MM.1S (cell line): Measurements from ENCODE around the gene BTBD19.
"Not testable (repeated sequence)": the region's sequence is repeated elsewhere in the genome, so short reads cannot be mapped to it uniquely, and the experiment has no call there.

Experiments
- DNase-seq: peaks from one replicate; pipeline ENCODE4 v3.0.0-alpha.2; 2015
- H2AFZ ChIP-seq: fragments of 300-600 bp; sonication (generic); 2 replicates; pipeline ENCODE4 v1.6.0; 2016; ENCODE audit warnings: antibody characterized with exemption, low read length
- H3F3A ChIP-seq: fragments of 300-600 bp; sonication (generic); 2 replicates; pipeline ENCODE4 v1.6.1; 2016; ENCODE audit warnings: mild to moderate bottlenecking, antibody characterized with exemption, low read length, moderate library complexity, mixed read lengths; ENCODE audit not compliant: insufficient read depth
- H3K27ac ChIP-seq: fragments of 300-600 bp; sonication (generic); 2 replicates; pipeline ENCODE4 v1.5.1; 2016; ENCODE audit warnings: mild to moderate bottlenecking, low read length
- H3K27me3 ChIP-seq: fragments of 300-600 bp; sonication (generic); replicated peaks from 2 replicates; pipeline ENCODE4 v1.6.0; 2016; ENCODE audit warnings: low read length; ENCODE audit not compliant: insufficient read depth
- H3K36me3 ChIP-seq: fragments of 300-600 bp; sonication (generic); replicated peaks from 2 replicates; pipeline ENCODE4 v1.6.1; 2016; ENCODE audit warnings: mild to moderate bottlenecking, low read length, mixed read lengths; ENCODE audit not compliant: insufficient read depth
- H3K4me1 ChIP-seq: fragments of 300-600 bp; sonication (generic); 2 replicates; pipeline ENCODE4 v1.6.1; 2016; ENCODE audit warnings: low read length, mixed read lengths
- H3K4me2 ChIP-seq: fragments of 300-600 bp; sonication (generic); 2 replicates; pipeline ENCODE4 v1.6.0; 2016; ENCODE audit warnings: low read depth, low read length
- H3K4me3 ChIP-seq: fragments of 300-600 bp; sonication (generic); 2 replicates; pipeline ENCODE4 v1.5.1; 2016; ENCODE audit warnings: low read length, mixed read lengths
- H3K79me2 ChIP-seq: fragments of 300-600 bp; sonication (generic); 2 replicates; pipeline ENCODE4 v1.6.1; 2016; ENCODE audit warnings: mixed run types, low read length, mixed read lengths
- H3K9ac ChIP-seq: fragments of 300-600 bp; sonication (generic); 2 replicates; pipeline ENCODE4 v1.6.1; 2016; ENCODE audit warnings: low read length, mixed read lengths
- H3K9me2 ChIP-seq: fragments of 300-600 bp; sonication (generic); replicated peaks from 2 replicates; pipeline ENCODE4 v1.6.1; 2016; ENCODE audit warnings: mild to moderate bottlenecking, low read length, mixed read lengths; ENCODE audit not compliant: insufficient read depth
- H3K9me3 ChIP-seq: fragments of 300-600 bp; sonication (generic); replicated peaks from 2 replicates; pipeline ENCODE4 v1.6.1; 2016; ENCODE audit warnings: mild to moderate bottlenecking, low read length, mixed read lengths; ENCODE audit not compliant: insufficient read depth
- H4K20me1 ChIP-seq: fragments of 300-600 bp; sonication (generic); 2 replicates; pipeline ENCODE4 v1.6.1; 2016; ENCODE audit warnings: mild to moderate bottlenecking, low read length, moderate library complexity, mixed read lengths; ENCODE audit not compliant: insufficient read depth
- EZH2 ChIP-seq: fragments of 300-600 bp; sonication (generic); optimal IDR thresholded peaks from 2 replicates; pipeline ENCODE3; 2017; ENCODE audit warnings: low read depth, mild to moderate bottlenecking, antibody characterized with exemption, low read length, mixed read lengths
- EZH2phosphoT487 ChIP-seq: fragments of 300-600 bp; sonication (generic); IDR thresholded peaks from 2 replicates; pipeline ENCODE4 v1.6.1; 2018; ENCODE audit warnings: antibody characterized with exemption, low read length
- TF ChIP-seq, protein P1 (sequence below): fragments of 300-600 bp; sonication (generic); IDR thresholded peaks from 2 replicates; pipeline ENCODE4 v1.5.1; 2016; ENCODE audit warnings: antibody characterized with exemption, low read length, mixed read lengths

BTBD19 gene

DNA sequence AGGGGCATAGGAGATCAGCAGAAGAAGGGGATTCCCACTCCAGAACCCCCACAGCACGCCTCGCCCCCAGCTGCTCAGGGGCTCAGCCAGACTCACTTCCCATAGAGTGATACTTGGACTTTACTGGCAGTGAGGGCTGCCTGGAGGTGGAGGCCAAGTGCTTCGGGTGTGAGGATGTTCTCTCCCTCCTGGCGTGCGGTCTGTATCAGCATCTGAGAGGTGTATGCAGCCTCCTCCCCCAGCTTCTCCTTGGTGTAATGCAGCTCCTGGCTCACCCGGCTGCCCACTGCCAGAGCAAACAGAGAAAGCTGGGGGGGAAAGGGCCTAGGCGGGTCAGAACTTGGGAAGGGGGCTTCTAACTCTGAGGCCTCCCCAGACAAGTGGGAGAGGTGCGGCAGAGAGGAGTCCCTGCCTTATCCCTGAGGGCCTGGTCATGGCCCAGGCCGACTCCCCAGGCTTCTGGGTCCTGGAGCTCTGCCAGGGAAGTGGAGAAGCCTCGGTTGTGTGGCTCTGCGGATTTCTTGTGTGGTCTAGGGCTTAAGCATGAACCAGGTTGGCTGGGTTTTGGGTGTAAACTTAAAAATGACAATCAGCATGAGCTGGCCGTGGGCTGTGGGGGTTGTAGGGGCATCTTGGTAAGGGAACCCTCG, 23.9 kb downstream of the BTBD19 start:
- no peaks in the 10 kb centered on the region for H4K20me1 ChIP-seq
- no peak overlapping the region for H3K4me3 ChIP-seq
- no peak for TF ChIP-seq EZH2
- TF ChIP-seq, protein P1, sequence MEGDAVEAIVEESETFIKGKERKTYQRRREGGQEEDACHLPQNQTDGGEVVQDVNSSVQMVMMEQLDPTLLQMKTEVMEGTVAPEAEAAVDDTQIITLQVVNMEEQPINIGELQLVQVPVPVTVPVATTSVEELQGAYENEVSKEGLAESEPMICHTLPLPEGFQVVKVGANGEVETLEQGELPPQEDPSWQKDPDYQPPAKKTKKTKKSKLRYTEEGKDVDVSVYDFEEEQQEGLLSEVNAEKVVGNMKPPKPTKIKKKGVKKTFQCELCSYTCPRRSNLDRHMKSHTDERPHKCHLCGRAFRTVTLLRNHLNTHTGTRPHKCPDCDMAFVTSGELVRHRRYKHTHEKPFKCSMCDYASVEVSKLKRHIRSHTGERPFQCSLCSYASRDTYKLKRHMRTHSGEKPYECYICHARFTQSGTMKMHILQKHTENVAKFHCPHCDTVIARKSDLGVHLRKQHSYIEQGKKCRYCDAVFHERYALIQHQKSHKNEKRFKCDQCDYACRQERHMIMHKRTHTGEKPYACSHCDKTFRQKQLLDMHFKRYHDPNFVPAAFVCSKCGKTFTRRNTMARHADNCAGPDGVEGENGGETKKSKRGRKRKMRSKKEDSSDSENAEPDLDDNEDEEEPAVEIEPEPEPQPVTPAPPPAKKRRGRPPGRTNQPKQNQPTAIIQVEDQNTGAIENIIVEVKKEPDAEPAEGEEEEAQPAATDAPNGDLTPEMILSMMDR, result no peak
- TF ChIP-seq EZH2phosphoT487, result no peak
- H3K27me3 ChIP-seq, result no peaks in the 10 kb centered on the region
- DNase-seq, result no peak
- no peak overlapping the region for H3K27ac ChIP-seq
- no peaks in the 10 kb centered on the region for H3K9me3 ChIP-seq
- H3K4me2 ChIP-seq, result no peak overlapping the region
- no peaks in the 10 kb centered on the region for H3F3A ChIP-seq
- no peaks in the 10 kb centered on the region for H3K9me2 ChIP-seq
- no peak overlapping the region for H2AFZ ChIP-seq
- H3K4me1 ChIP-seq, result no peaks in the 10 kb centered on the region
- no peaks in the 10 kb centered on the region for H3K36me3 ChIP-seq
- H3K9ac ChIP-seq, result no peak overlapping the region
- H3K79me2 ChIP-seq, result no peaks in the 10 kb centered on the region

DNA sequence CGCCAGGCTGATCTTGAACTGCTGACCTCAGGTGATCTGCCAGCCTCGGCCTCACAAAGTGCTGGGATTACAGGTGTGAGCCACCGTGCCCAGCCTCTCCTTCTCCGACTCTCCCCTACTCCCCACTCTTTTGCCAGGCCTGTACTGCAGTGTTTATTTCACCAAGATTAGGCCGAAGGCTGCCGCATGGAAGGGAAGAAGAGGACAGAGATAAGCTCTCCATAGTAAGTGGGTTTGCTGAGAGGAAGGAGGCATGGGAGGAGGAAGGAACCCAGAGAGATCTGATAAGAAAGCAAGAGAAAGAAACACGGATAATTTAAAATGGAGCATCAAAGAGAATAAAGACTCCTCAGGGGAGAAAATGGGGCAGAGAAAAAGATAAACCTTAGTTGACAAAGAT, 26.0 kb downstream of the BTBD19 start:
- no peaks in the 10 kb centered on the region for H3K4me1 ChIP-seq
- H3K27me3 ChIP-seq, result no peaks in the 10 kb centered on the region
- no peaks in the 10 kb centered on the region for H3K9me3 ChIP-seq
- H3K79me2 ChIP-seq, result no peaks in the 10 kb centered on the region
- H3K4me3 ChIP-seq, result no peak overlapping the region
- H3K9ac ChIP-seq, result no peak overlapping the region
- H2AFZ ChIP-seq, result no peak overlapping the region
- H3F3A ChIP-seq, result no peaks in the 10 kb centered on the region
- no peaks in the 10 kb centered on the region for H4K20me1 ChIP-seq
- H3K9me2 ChIP-seq, result no peaks in the 10 kb centered on the region
- H3K27ac ChIP-seq, result no peak overlapping the region
- H3K36me3 ChIP-seq, result no peaks in the 10 kb centered on the region
- no peak overlapping the region for H3K4me2 ChIP-seq
- TF ChIP-seq EZH2phosphoT487, result no peak
- TF ChIP-seq, protein P1, result no peak
- no peak for TF ChIP-seq EZH2
- DNase-seq, result no peak

DNA sequence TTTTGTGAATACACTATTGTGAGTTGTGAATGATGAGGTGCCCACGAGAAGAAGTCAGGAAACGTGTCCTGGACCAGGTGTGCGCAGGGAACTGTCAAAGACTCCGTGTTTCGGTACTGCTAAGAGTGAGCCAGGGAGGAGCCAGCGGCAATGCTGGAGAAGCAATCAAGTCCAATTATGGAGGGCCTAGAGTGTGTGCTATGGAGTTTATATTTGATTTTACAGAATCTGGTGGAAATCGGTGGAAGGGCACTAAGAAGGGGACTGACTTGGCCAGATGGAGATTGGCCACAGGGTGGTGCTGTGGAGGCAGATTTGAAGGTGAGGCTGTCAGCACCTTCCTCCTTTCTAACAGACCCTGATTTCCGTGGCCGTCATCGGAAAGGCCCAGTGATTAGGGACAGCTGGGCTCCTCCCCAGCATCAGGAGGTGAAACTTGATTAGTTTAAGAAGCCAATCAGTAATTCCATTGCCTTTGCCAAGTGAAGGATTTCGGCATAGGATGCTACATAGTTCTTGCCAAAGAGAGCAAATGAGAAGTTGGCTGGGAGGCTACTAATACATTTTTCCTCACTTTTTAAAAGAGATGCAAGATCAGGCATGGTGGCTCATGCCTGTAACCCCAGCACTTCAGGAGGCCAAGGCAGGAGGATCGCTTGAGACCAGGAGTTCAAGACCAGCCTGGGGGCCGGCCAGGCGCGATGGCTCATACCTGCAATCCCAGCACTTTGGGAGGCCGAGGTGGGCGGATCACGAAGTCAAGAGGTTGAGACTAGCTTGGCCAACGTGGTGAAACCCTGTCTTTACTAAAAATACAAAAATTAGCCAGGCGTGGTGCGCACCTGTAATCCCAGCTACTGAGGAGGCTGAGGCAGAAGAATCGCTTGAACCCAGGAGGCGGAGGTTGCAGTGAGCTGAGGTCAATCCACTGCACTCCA, 27.7 kb downstream of the BTBD19 start:
- Histone ChIP-seq H2AFZ (peak overlapping the region; percentile 78), H4K20me1 (no peaks in the 10 kb centered on the region), H3K4me2 (peak overlapping the region; percentile 58; the same call in 1 of the 2 replicates), H3K9me3 (no peaks in the 10 kb centered on the region), H3K27me3 (no peaks in the 10 kb centered on the region), H3K27ac (no peak overlapping the region), H3K4me1 (no peaks in the 10 kb centered on the region), H3F3A (no peaks in the 10 kb centered on the region), H3K36me3 (no peaks in the 10 kb centered on the region), H3K79me2 (no peaks in the 10 kb centered on the region), H3K9me2 (no peaks in the 10 kb centered on the region), H3K4me3 (no peak overlapping the region), H3K9ac (peak overlapping the region; percentile 7; the same call in 1 of the 2 replicates)
- TF ChIP-seq EZH2phosphoT487, result no peak
- no peak for TF ChIP-seq EZH2
- TF ChIP-seq, protein P1, result peak; percentile 90
- peak; percentile 74 for DNase-seq

DNA sequence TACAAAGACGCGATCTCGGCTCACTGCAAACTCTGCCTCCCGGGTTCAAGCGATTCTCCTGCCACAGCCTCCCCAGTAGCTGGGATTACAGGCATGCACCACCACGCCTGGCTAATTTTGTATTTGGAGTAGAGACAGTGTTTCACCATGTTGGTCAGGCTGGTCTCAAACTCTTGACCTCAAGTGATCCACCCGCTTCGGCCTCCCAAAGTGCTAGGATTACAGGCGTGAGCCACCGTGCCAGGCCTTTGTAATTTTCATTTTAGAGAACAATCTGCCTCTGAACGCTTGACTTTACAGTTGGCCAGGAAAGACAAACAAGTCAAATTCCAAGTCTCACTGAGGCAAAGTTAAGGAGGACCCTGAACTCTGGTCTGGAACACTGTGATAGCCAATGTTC, 30.0 kb downstream of the BTBD19 start:
- H3K79me2 ChIP-seq, H3K4me1 ChIP-seq, H3K27ac ChIP-seq, H3K27me3 ChIP-seq, H3K4me3 ChIP-seq, DNase-seq, H3K9me2 ChIP-seq, H2AFZ ChIP-seq, H3K4me2 ChIP-seq, H4K20me1 ChIP-seq, H3K9ac ChIP-seq, H3K9me3 ChIP-seq, H3F3A ChIP-seq, H3K36me3 ChIP-seq: not testable (repeated sequence)
